Measurements from ENCODE around the gene MEX3C. TPM values are rescaled to one million over a fixed set of nuclear protein-coding genes. Genes with fewer than 3 reads are reported as not detected.

Gene MEX3C
- total and polyA plus RNA-seq, 8 donors, result 7.2 to 45.2 (median 16.6) TPM

DNA sequence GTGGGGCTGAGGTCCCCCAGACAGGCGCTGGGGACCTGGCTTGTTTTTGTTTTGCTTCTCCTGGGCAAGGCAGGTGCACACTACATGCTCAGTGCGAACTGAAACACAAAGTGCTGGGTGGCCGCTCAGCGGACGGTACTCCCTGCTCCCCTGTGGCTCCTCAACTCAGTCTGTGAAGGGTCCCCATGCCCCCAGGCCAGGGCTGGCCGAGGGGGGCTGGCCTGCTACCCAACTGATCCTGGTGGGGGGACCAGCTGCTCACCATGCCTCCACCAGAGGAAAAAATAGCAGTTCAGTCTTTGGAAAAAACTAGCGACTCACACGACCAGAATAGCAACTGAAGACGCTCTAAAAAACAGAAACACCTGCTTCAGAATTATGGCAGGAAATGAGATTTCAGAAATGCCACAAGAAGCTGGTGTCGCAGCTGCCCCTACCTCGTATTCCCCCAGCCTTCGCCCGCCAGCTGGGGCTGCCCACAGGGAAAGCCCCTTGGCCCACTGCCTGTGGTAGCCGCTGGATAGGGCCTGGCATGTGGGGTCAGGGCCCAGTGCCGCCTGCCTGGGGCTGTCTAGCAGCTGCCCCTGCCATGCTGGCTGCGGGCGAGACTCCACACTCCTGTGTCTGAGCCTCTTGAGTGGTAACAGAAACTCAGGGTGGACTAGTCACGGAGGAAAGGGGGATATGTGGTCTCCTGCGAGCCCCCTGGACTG is 43.7 kb downstream of the MEX3C start:
- intact Hi-C loops (cut with DNase I; ENCODE audit: low total_unique reads), result no loop called here
- Histone ChIP-seq H3K36me3 (no peaks in the 10 kb centered on the region), H3K27ac (peak overlapping the region in 1 of 5 donors; percentile 50), H3K27me3 (no peaks in the 10 kb centered on the region), H3K9me3 (no peaks in the 10 kb centered on the region), H3K4me3 (no peak overlapping the region), H3K4me1 (peaks cover 0 to 6% (median 0%) of the 10 kb centered on the region in 4 donors)
- DNase-seq, result peak in 1 of 2 donors; percentile 46
- 64 to 83% (median 71%) methylated on average over 13 to 19 of the region's 19 CpGs for WGBS, 5 donors
- TF ChIP-seq EP300 (IDR thresholded peaks at IDR 0.05) (no peak), POLR2A (IDR thresholded peaks at IDR 0.05) (no peak), POLR2AphosphoS5 (IDR thresholded peaks at IDR 0.05) (no peak)
- TF ChIP-seq, protein P1, sequence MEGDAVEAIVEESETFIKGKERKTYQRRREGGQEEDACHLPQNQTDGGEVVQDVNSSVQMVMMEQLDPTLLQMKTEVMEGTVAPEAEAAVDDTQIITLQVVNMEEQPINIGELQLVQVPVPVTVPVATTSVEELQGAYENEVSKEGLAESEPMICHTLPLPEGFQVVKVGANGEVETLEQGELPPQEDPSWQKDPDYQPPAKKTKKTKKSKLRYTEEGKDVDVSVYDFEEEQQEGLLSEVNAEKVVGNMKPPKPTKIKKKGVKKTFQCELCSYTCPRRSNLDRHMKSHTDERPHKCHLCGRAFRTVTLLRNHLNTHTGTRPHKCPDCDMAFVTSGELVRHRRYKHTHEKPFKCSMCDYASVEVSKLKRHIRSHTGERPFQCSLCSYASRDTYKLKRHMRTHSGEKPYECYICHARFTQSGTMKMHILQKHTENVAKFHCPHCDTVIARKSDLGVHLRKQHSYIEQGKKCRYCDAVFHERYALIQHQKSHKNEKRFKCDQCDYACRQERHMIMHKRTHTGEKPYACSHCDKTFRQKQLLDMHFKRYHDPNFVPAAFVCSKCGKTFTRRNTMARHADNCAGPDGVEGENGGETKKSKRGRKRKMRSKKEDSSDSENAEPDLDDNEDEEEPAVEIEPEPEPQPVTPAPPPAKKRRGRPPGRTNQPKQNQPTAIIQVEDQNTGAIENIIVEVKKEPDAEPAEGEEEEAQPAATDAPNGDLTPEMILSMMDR (IDR thresholded peaks at IDR 0.05), result no peak

DNA sequence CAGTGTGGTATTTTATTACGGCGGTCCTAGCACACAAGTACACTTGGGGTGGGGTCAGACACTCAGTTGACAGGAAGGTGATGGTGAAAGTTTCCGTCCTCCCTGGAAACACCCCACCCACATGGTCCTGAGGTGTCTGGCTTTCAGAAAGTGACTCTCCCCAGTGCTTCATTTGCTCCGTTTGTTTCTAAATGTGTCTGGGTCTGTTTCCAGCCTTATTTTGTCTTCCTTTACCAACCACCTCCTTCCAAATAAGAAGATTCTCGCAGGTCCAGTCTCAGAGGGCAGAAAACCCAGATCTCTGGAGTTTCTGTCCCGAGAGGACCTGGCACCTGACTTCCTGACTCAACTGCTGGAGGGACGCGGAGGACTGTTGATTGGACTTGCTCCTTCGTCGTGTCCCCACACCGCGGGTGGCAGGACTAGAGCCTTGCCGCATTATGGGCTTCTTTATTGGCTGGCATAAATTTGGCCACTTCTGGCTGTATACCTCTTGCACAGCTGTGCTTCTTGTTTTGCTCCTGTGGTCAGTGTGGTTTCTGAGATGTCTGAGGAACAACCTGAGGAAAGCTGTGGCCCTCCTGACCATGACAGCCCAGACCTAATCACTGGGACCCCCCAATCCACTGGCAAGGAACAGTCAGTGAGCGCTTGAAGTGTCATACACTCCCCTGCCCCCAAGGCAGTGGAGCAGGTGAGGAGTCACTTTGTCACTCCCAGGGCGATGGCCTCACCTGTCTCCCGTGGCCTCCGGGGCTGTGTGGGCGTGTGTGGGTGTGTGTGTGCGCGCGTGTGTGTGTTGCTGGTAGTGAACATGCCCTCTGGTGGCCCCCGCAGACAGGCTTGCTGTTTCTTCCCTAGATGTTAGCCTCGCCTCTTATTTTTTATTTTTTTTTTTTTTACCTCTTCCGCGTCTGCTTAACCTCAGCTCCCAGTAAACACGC is 45.6 kb downstream of the MEX3C start:
- intact Hi-C loops (cut with DNase I; ENCODE audit: low total_unique reads), result no loop called here
- 66 to 78% (median 73%) methylated on average over 25 to 26 of the region's 26 CpGs for WGBS, 5 donors

DNA sequence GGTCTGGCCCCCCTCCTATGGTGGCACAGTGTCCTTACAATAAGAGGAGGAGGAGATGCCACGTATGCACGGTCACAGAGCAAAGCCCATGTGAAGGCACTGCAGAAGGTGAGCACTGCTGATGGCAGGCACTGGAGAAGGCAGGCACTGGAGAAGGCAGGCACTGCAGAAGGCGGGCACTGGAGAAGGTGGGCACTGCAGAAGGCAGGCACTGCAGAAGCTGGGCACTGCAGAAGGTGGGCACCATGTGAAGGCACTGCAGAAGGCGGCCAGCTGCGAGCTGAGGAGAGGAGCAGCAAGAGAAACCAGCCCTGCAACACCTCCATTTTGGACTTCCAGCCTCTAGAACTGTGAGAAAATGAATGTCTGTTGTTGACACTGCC is 46.3 kb downstream of the MEX3C start:
- Histone ChIP-seq H3K9me3 (no peaks in the 10 kb centered on the region), H3K27ac (no peak overlapping the region), H3K36me3 (no peaks in the 10 kb centered on the region), H3K4me3 (no peak overlapping the region), H3K4me1 (peaks cover 0 to 6% (median 0%) of the 10 kb centered on the region in 4 donors), H3K27me3 (no peaks in the 10 kb centered on the region)
- TF ChIP-seq, protein P1 (IDR thresholded peaks at IDR 0.05), result no peak
- TF ChIP-seq EP300 (IDR thresholded peaks at IDR 0.05) (no peak), POLR2A (IDR thresholded peaks at IDR 0.05) (no peak), POLR2AphosphoS5 (IDR thresholded peaks at IDR 0.05) (no peak)
- 85 to 93% (median 91%) methylated on average over 5 of the region's 5 CpGs for WGBS, 5 donors
- DNase-seq, result no peak
- intact Hi-C loops (cut with DNase I; ENCODE audit: low total_unique reads), result no loop called here

More for the DNA sequence above, 45.6 kb downstream of the MEX3C start:
- Histone ChIP-seq H3K9me3 (no peaks in the 10 kb centered on the region), H3K36me3 (no peaks in the 10 kb centered on the region), H3K27me3 (no peaks in the 10 kb centered on the region), H3K4me3 (no peak overlapping the region), H3K27ac (no peak overlapping the region), H3K4me1 (peaks cover 0 to 6% (median 0%) of the 10 kb centered on the region in 4 donors)
- peak; percentile 35 to 55 for DNase-seq
- TF ChIP-seq POLR2A (IDR thresholded peaks at IDR 0.05) (no peak), POLR2AphosphoS5 (IDR thresholded peaks at IDR 0.05) (no peak), EP300 (IDR thresholded peaks at IDR 0.05) (no peak)
- TF ChIP-seq, protein P1 (IDR thresholded peaks at IDR 0.05), result no peak

DNA sequence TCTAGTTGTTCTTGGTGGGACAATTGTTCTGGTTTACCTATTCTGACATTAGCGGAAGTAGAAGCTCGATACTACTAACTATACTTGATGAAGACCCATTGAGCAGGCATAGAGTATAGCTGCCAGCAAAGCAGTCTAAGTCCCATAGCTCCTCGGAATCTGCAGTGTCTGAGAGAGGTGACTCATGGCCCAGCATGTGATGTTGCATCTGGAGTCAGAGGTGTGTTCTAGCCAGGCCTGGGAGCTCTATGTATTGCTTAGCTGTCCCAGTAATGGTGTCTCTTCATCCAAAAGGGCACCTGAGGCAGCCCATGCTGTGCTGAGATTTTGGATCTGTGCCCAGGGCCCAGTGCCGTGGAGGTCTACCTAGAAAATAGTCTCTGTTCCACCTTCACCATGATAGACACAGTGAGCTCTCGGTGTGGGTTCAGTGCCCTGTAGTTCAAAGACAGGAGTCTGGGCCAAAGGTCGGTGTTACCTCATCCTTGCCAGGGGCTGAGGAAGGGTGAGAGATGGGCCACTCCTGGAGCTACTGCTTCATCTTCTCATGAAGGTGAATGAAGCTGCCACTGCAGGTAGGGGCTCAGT is 47.3 kb downstream of the MEX3C start:
- no peak for DNase-seq
- TF ChIP-seq POLR2AphosphoS5 (IDR thresholded peaks at IDR 0.05) (no peak), EP300 (IDR thresholded peaks at IDR 0.05) (no peak), POLR2A (IDR thresholded peaks at IDR 0.05) (no peak)
- TF ChIP-seq, protein P1 (IDR thresholded peaks at IDR 0.05), result no peak
- intact Hi-C loops (cut with DNase I; ENCODE audit: low total_unique reads), result no loop called here
- no peaks in the 10 kb centered on the region for H3K27me3 ChIP-seq
- 85 to 91% (median 88%) methylated on average over 6 of the region's 6 CpGs for WGBS, 5 donors
- H3K4me3 ChIP-seq, result no peak overlapping the region
- no peaks in the 10 kb centered on the region for H3K9me3 ChIP-seq
- no peaks in the 10 kb centered on the region for H3K36me3 ChIP-seq
- H3K4me1 ChIP-seq, result peaks cover 0 to 6% (median 0%) of the 10 kb centered on the region in 4 donors
- H3K27ac ChIP-seq, result no peak overlapping the region

Measured in stomach (tissue), 9 donors.